ENCODE data around the gene DGCR2. TPM values are rescaled to one million over a fixed set of nuclear protein-coding genes. Genes with fewer than 3 reads are reported as not detected.

DGCR2 gene
- total RNA-seq, 2 experiments from 2014 or later, result 31.9 to 35.5 TPM

GRCh38 chr22:19121631-19122142, 525 bp downstream of the DGCR2 start:
- intact Hi-C loops (cut with DNase I, micrococcal nuclease), result loop anchor here (1.0 to 5.0 kb wide), 6 partner anchors 12 to 996 kb away; partner anchors contain the start of genes CDC45 (in 1 of the 2), CLTCL1 (in 1 of the 2), ESS2 (in 1 of the 2) and RANBP1 (in 1 of the 2)
- Histone ChIP-seq H3K27ac (ENCODE audit: low read depth in 1 of 2, low read length in 2 of 2) (peak overlapping the region in 1 of 2 donors; percentile 73), H3K9me3 (ENCODE audit: control insufficient read depth in 1 of 2, insufficient read depth in 1 of 2, low read length in 2 of 2) (no peaks in the 10 kb centered on the region), H3K27me3 (ENCODE audit: control insufficient read depth in 1 of 2, insufficient read depth in 2 of 2, low read length in 2 of 2) (no peaks in the 10 kb centered on the region), H3K4me1 (ENCODE audit: insufficient read depth, low read length) (peaks cover 57% of the 10 kb centered on the region), H3K36me3 (ENCODE audit: insufficient read depth, low read length) (peaks cover 11% of the 10 kb centered on the region), H3K4me3 (ENCODE audit: low read length) (peak overlapping the region; percentile 95)
- Mint-ChIP-seq H3K36me3 (ENCODE audit: low read depth) (peaks cover 21% of the 10 kb centered on the region), H3K4me3 (peak overlapping the region; percentile 94), H3K27ac (peak overlapping the region; percentile 87), H3K4me1 (ENCODE audit: low read depth) (peaks cover 58% of the 10 kb centered on the region), H3K27me3 (no peaks in the 10 kb centered on the region), H3K9me3 (no peaks in the 10 kb centered on the region)
- ChIA-PET POLR2A (interaction anchor here (0.6 to 5.4 kb wide), 8 partner anchors 10 to 358 kb away, joined by 3 to 79 read pairs (median 4); partner anchors contain the start of genes CDC45, ESS2, HIRA and MRPL40), CTCF (interaction anchor here (0.7 to 2.5 kb wide), 3 partner anchors 11 to 23 kb away, joined by 3 to 19 read pairs (median 3); partner anchors contain the start of gene ESS2)
- ATAC-seq (ENCODE audit: poor library complexity) (no peak), DNase-seq (peak in 7 of 14 experiments; percentile 5 to 61 (median 23))
- TF ChIP-seq CTCF (IDR thresholded peaks at IDR 0.05), result no peak

- ATAC-seq (ENCODE audit: poor library complexity) (no peak), DNase-seq (peak in 4 of 14 experiments; percentile 17 to 60 (median 28))
- no peaks in the 10 kb centered on the region for H3K9me3 Mint-ChIP-seq
- Histone ChIP-seq H3K9me3 (ENCODE audit: control insufficient read depth in 1 of 2, insufficient read depth in 1 of 2, low read length in 2 of 2) (no peaks in the 10 kb centered on the region), H3K4me1 (ENCODE audit: insufficient read depth, low read length) (peaks cover 64% of the 10 kb centered on the region), H3K36me3 (ENCODE audit: insufficient read depth, low read length) (peaks cover 14% of the 10 kb centered on the region), H3K27ac (ENCODE audit: low read depth in 1 of 2, low read length in 2 of 2) (peak overlapping the region in 1 of 2 donors; percentile 73), H3K27me3 (ENCODE audit: control insufficient read depth in 1 of 2, insufficient read depth in 2 of 2, low read length in 2 of 2) (no peaks in the 10 kb centered on the region), H3K4me3 (ENCODE audit: low read length) (peak overlapping the region; percentile 95)
- POLR2A ChIA-PET, result interaction anchor here (1.0 to 5.4 kb wide), 6 partner anchors 10 to 359 kb away, joined by 3 to 79 read pairs (median 12); partner anchors contain the start of genes CDC45, ESS2, HIRA and MRPL40
- H3K4me3 Mint-ChIP-seq, result peak overlapping the region; percentile 94
- peaks cover 64% of the 10 kb centered on the region for H3K4me1 Mint-ChIP-seq (ENCODE audit: low read depth)
- CTCF ChIA-PET, result interaction anchor here (0.7 to 2.5 kb wide), 2 partner anchors 10 to 24 kb away, joined by 3 to 19 read pairs; partner anchors contain the start of gene ESS2
- intact Hi-C loops (cut with DNase I, micrococcal nuclease), result loop anchor here in 1 of 2 experiments (1.0 to 5.0 kb wide), 2 partner anchors 12 to 996 kb away; partner anchors contain the start of genes RANBP1 and TRMT2A
- no peaks in the 10 kb centered on the region for H3K27me3 Mint-ChIP-seq
- peaks cover 22% of the 10 kb centered on the region for H3K36me3 Mint-ChIP-seq (ENCODE audit: low read depth)
- no peak for TF ChIP-seq CTCF (IDR thresholded peaks at IDR 0.05)
- H3K27ac Mint-ChIP-seq, result peak overlapping the region; percentile 87
These were observed 1.2 kb downstream of the DGCR2 start for GRCh38 chr22:19120829-19121630.

GRCh38 chr22:19119949-19120348, 2.3 kb downstream of the DGCR2 start:
- no peak overlapping the region for H3K27ac ChIP-seq (ENCODE audit: low read depth in 1 of 2, low read length in 2 of 2)
- Mint-ChIP-seq H3K27me3 (no peaks in the 10 kb centered on the region), H3K4me1 (ENCODE audit: low read depth) (peaks cover 75% of the 10 kb centered on the region), H3K36me3 (ENCODE audit: low read depth) (peaks cover 27% of the 10 kb centered on the region), H3K4me3 (peak overlapping the region; percentile 94), H3K27ac (peak overlapping the region; percentile 87), H3K9me3 (no peaks in the 10 kb centered on the region)
- ATAC-seq (ENCODE audit: poor library complexity), result no peak
- no peaks in the 10 kb centered on the region for H3K9me3 ChIP-seq (ENCODE audit: control insufficient read depth in 1 of 2, insufficient read depth in 1 of 2, low read length in 2 of 2)
- peak overlapping the region; percentile 95 for H3K4me3 ChIP-seq (ENCODE audit: low read length)
- no peak for DNase-seq
- intact Hi-C loops (cut with DNase I, micrococcal nuclease), result loop anchor here in 1 of 2 experiments (5.0 kb wide), 1 partner anchor 997 kb away; the partner anchor contains the start of genes RANBP1 and TRMT2A
- ChIA-PET CTCF (no interaction called here), POLR2A (interaction anchor here (5.4 kb wide), 1 partner anchor 9 kb away, joined by 79 read pairs; no protein-coding TSS in a partner anchor)
- no peaks in the 10 kb centered on the region for H3K27me3 ChIP-seq (ENCODE audit: control insufficient read depth in 1 of 2, insufficient read depth in 2 of 2, low read length in 2 of 2)
- peaks cover 75% of the 10 kb centered on the region for H3K4me1 ChIP-seq (ENCODE audit: insufficient read depth, low read length)
- H3K36me3 ChIP-seq (ENCODE audit: insufficient read depth, low read length), result peaks cover 22% of the 10 kb centered on the region
- TF ChIP-seq CTCF (IDR thresholded peaks at IDR 0.05), result no peak
